GM12878 (cell line): ENCODE measurements around the gene MKX. TPM values are rescaled to one million over a fixed set of nuclear protein-coding genes. Genes with fewer than 3 reads are reported as not detected.

Experiments
- ATAC-seq: fragments of 200-7000 bp; cut with Tn5 transposase; 3 replicates; pipeline ENCODE4 v1.9.1; 2020; ENCODE audit warnings: mild to moderate bottlenecking, moderate library complexity
- BruUV-seq: library from RNA; stranded (reverse); fragments of 400-500 nt; replicated peaks from 2 replicates; lab custom pipeline; 2021; lab: Mats Ljungman, UMichigan
- CTCF ChIA-PET: fragments of 300-600 bp; sonication (Branson Sonifier 250); formaldehyde crosslinking; extraction: SDS; loops from one replicate; lab custom pipeline; 2021; ENCODE audit warnings: inconsistent platforms; lab: Yijun Ruan, JAX
- POLR2A ChIA-PET: fragments of 350-600 bp; formaldehyde crosslinking; extraction: SDS; loops from one replicate; lab custom pipeline; 2021; ENCODE audit warnings: inconsistent platforms; lab: Charles Lee
- RAD21 ChIA-PET: fragments of 300-600 bp; sonication (Branson Sonifier 250); formaldehyde crosslinking; loops from one replicate; lab custom pipeline; 2023; ENCODE audit warnings: antibody characterized with exemption; ENCODE audit not compliant: unreplicated experiment; lab: Charles Lee
- SMC1A ChIA-PET: fragments of 300-600 bp; sonication (Branson Sonifier 250); formaldehyde crosslinking; loops from one replicate; lab custom pipeline; 2023; ENCODE audit not compliant: unreplicated experiment, uncharacterized antibody; lab: Charles Lee
- DNase-seq: peaks from one replicate; pipeline ENCODE4 v3.0.0-alpha.2; 2011; ENCODE audit warnings: low read depth, low spot score
- FAIRE-seq: peaks from 3 replicates; lab custom pipeline; 2011; peaks lifted over from hg19 to GRCh38; lab: Jason Lieb, UNC
- H2AFZ ChIP-seq: 2 replicates; pipeline ENCODE4 v1.6.0; 2011; ENCODE audit warnings: low read depth, low read length, control low read depth; ENCODE audit not compliant: control insufficient read depth
- H3K27ac ChIP-seq: 2 replicates; pipeline ENCODE4 v1.5.1; 2011; ENCODE audit warnings: control low read depth; ENCODE audit not compliant: control insufficient read depth, insufficient read depth
- H3K27me3 ChIP-seq, 2 experiments: replicated peaks in 1 of 2; 2 replicates each; pipeline versions ENCODE4 v1.6.0 to v1.6.1; 2011; ENCODE audit warnings: low read length in 1 of 2; ENCODE audit not compliant: control insufficient read depth in 2 of 2, insufficient read depth in 2 of 2
- H3K36me3 ChIP-seq, 2 experiments: 2 replicates each; pipeline ENCODE4 v1.5.1; 2011; ENCODE audit warnings: low read length in 1 of 2; ENCODE audit not compliant: control insufficient read depth in 2 of 2, insufficient read depth in 2 of 2
- H3K4me1 ChIP-seq: 2 replicates; pipeline ENCODE4 v1.6.1; 2011; ENCODE audit warnings: mild to moderate bottlenecking, low read length, moderate library complexity, mixed read lengths; ENCODE audit not compliant: control insufficient read depth, insufficient read depth
- H3K4me2 ChIP-seq: 2 replicates; pipeline ENCODE4 v1.6.0; 2011; ENCODE audit warnings: control low read depth; ENCODE audit not compliant: control insufficient read depth, insufficient read depth
- H3K4me3 ChIP-seq: fragments of 200-600 bp; sonication (generic); 2 replicates; pipeline ENCODE4 v1.5.1; 2016
- H3K79me2 ChIP-seq: 2 replicates; pipeline ENCODE4 v1.6.0; 2011; ENCODE audit warnings: low read length; ENCODE audit not compliant: control insufficient read depth, insufficient read depth
- H3K9ac ChIP-seq: 2 replicates; pipeline ENCODE4 v1.8.0; 2011; ENCODE audit warnings: low read length, control low read depth, mixed read lengths; ENCODE audit not compliant: control insufficient read depth, insufficient read depth
- H3K9me3 ChIP-seq: replicated peaks from 3 replicates; pipeline ENCODE4 v1.5.1; 2011; ENCODE audit warnings: mild to moderate bottlenecking, low read length; ENCODE audit not compliant: control insufficient read depth, insufficient read depth
- H4K20me1 ChIP-seq: 2 replicates; pipeline ENCODE4 v1.6.0; 2011; ENCODE audit not compliant: control insufficient read depth, insufficient read depth
- BACH1 ChIP-seq: fragments of 450-650 bp; IDR thresholded peaks from 2 replicates; pipeline ENCODE4 v1.6.1; 2017; ENCODE audit warnings: mild to moderate bottlenecking, borderline replicate concordance
- CBX3 ChIP-seq: fragments of 200-600 bp; sonication (generic); IDR thresholded peaks from 2 replicates; pipeline ENCODE4 v1.6.1; 2016; ENCODE audit warnings: low read depth, borderline replicate concordance
- CBX5 ChIP-seq: sonication (generic); IDR thresholded peaks from 2 replicates; pipeline ENCODE4 v1.6.1; 2016; ENCODE audit warnings: low read depth, moderate library complexity, mild to moderate bottlenecking, inconsistent platforms
- CREM ChIP-seq: IDR thresholded peaks from 2 replicates; pipeline ENCODE4 v1.6.1; 2014; ENCODE audit warnings: antibody characterized with exemption, low read depth
- ETV6 ChIP-seq, 2 experiments: fragments of 450-650 bp in 1 of 2; IDR thresholded peaks in 1 of 2; conservative IDR thresholded peaks in 1 of 2; 2 replicates each; pipeline ENCODE4 v1.6.1; 2014; ENCODE audit warnings: antibody characterized with exemption in 1 of 2, borderline replicate concordance in 1 of 2, low read depth in 1 of 2, mild to moderate bottlenecking in 1 of 2, moderate library complexity in 1 of 2
- NFXL1 ChIP-seq: fragments of 450-650 bp; IDR thresholded peaks from 2 replicates; pipeline ENCODE4 v1.6.1; 2017; ENCODE audit warnings: antibody characterized with exemption, mild to moderate bottlenecking, borderline replicate concordance
- PAX8 ChIP-seq: fragments of 450-650 bp; IDR thresholded peaks from 2 replicates; pipeline ENCODE4 v1.6.1; 2017; ENCODE audit warnings: mild to moderate bottlenecking, moderate library complexity
- RAD51 ChIP-seq: fragments of 450-650 bp; IDR thresholded peaks from 2 replicates; pipeline ENCODE4 v1.6.1; 2016; ENCODE audit warnings: moderate library complexity, mild to moderate bottlenecking, inconsistent platforms
- TCF3 ChIP-seq: IDR thresholded peaks from 2 replicates; pipeline ENCODE4 v1.6.1; 2012; ENCODE audit warnings: low read depth, mild to moderate bottlenecking, low read length, borderline replicate concordance; ENCODE audit not compliant: insufficient read depth
- TCF7 ChIP-seq: IDR thresholded peaks from 2 replicates; pipeline ENCODE4 v1.6.1; 2014; ENCODE audit warnings: antibody characterized with exemption, borderline replicate concordance
- YY1 ChIP-seq: IDR thresholded peaks from 2 replicates; pipeline ENCODE4 v1.6.1; 2011; ENCODE audit warnings: low read depth, mild to moderate bottlenecking, low read length
- ZNF24 ChIP-seq: fragments of 450-650 bp; IDR thresholded peaks from 2 replicates; pipeline ENCODE4 v1.6.1; 2017; ENCODE audit warnings: antibody characterized with exemption, mild to moderate bottlenecking
- ZSCAN29 ChIP-seq: fragments of 450-650 bp; IDR thresholded peaks from 2 replicates; pipeline ENCODE4 v1.6.1; 2017; ENCODE audit warnings: mild to moderate bottlenecking, moderate library complexity
- WGBS: methylation state at CpG from one replicate; pipeline ENCODE4 v1.1.6; 2016; ENCODE audit warnings: low lambda C conversion rate; ENCODE audit not compliant: insufficient replicate concordance, insufficient coverage; ENCODE audit errors: missing lambda C conversion rate; 5-methylcytosine and 5-hydroxymethylcytosine counted together
- in situ Hi-C: fragments of 300-500 bp; cut with MboI; formaldehyde crosslinking; loops from 9 replicates; pipeline ENCODE4 v1.14.3; 2018; ENCODE audit warnings: mixed read lengths
- intact Hi-C: fragments of 100-400 bp; cut with micrococcal nuclease; formaldehyde crosslinking; loops from one replicate; pipeline ENCODE4 v1.14.2; 2022; ENCODE audit not compliant: unreplicated experiment
- polyA plus RNA-seq, 11 experiments: library from polyadenylated mRNA; depleted of rRNA in 4 of 11; unstranded in 6 of 11; stranded (reverse) in 5 of 11; fragments of >200 nt; fragmentation: Nextera tagmentation in 4 of 11; fragmentation: Illumina TruSeq in 1 of 11; extraction: Ambion mirVana in 4 of 11; extraction: Trizol in 1 of 11; gene quantifications; 1 replicate in 1 of 11; 2 replicates in 10 of 11; pipeline versions ENCODE4 v1.2.1 to v1.2.3, GENCODE V29; 2011 to 2016; ENCODE audit warnings: inconsistent platforms in 2 of 11, missing spikeins in 2 of 11, low read depth in 1 of 11
- total RNA-seq, 4 experiments: library from RNA; depleted of rRNA in 3 of 4; stranded (reverse); fragments of >200 nt in 3 of 4; fragmentation: Illumina TruSeq in 1 of 4; extraction: Trizol in 1 of 4; gene quantifications; 2 replicates each; pipeline versions ENCODE4 v1.2.1 to v1.2.3, GENCODE V29; 2013 to 2021
- TF ChIP-seq, protein P1 (sequence below), 3 experiments: IDR thresholded peaks in 2 of 3; conservative IDR thresholded peaks in 1 of 3; 2 replicates each; pipeline ENCODE4 v1.5.1; 2011; ENCODE audit warnings: low read depth in 3 of 3, low read length in 3 of 3, mild to moderate bottlenecking in 3 of 3, control low read depth in 2 of 3, moderate library complexity in 2 of 3, inconsistent platforms in 1 of 3, mixed read lengths in 1 of 3; ENCODE audit not compliant: control insufficient read depth in 2 of 3, insufficient read depth in 1 of 3; ENCODE audit errors: extremely low read depth in 1 of 3

The MKX gene
- total and polyA plus RNA-seq, 10 of the 15 experiments (the other 5 are each of a cell fraction or from before 2014, with no cell fraction given) = not detected

DNA sequence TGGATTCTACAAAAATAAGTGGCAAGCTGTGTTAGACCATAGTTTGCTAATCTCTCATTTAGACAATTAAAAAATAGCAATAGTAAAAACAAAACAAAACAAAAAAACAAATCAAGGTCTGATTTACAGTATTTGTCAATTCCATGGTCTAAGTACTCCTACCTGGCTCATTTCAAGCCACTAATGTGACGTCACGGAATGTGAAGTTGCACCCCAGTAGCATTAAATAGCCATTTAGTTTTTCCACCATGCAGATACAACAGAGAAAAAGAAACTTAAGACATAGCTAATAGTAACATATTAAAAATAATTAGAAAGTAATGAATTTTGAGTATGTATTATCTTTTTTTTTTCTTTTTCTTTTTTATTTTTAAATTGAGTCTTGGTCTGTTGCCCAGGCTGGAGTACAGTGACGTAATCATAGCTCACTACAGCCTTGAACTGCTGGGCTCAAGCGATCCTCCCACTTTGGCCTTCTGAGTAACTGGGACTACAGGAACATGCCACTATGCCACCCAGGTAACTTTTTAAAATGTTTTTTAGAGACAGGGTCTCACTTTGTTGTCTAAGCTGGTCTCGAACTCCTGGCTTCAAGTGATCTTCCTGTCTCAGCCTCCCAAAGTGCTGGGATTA is 101.2 kb downstream of the MKX start (continued):
- TF ChIP-seq BACH1 (no peak), CBX5 (no peak), ZNF24 (no peak)

DNA sequence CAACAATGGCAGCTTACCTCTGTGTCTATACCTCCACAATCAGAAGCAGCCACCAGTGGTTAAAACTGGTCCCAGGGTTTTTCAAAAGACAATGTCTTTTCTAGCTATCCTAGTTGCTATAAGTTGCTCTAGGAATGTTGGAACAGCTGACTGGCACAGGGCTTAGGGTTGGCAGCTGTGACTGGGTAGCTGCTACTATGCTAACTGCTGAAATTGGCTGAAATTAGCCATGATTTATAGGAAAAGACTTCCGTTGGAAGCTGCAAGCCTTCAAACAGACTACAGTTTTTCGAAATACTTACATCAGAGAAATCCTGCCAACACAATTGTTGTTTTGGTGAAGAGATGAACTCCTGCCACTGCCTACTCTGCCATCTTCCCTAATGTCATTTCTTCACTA is 102.3 kb downstream of the MKX start:
- no peak overlapping the region for H3K4me2 ChIP-seq
- no peak overlapping the region for H3K4me3 ChIP-seq
- H3K79me2 ChIP-seq = no peaks in the 10 kb centered on the region
- H3K9me3 ChIP-seq = no peaks in the 10 kb centered on the region
- H3K27ac ChIP-seq = no peak overlapping the region
- in situ Hi-C loops = no loop called here
- H4K20me1 ChIP-seq = no peaks in the 10 kb centered on the region
- no peaks in the 10 kb centered on the region for H3K27me3 ChIP-seq
- FAIRE-seq (no peak), DNase-seq (no peak), ATAC-seq (no peak)
- no peaks in the 10 kb centered on the region for H3K4me1 ChIP-seq
- 8% methylated on average over 2 of the region's 2 CpGs for WGBS
- H3K9ac ChIP-seq = no peak overlapping the region
- no peaks in the 10 kb centered on the region for H3K36me3 ChIP-seq
- BruUV-seq = no TSS peak
- intact Hi-C loops = no loop called here
- ChIA-PET POLR2A (no interaction called here), RAD21 (no interaction called here), SMC1A (interaction anchor here (1.1 kb wide), 1 partner anchor 11 kb away, joined by 6 read pairs; no protein-coding TSS in a partner anchor), CTCF (no interaction called here)
- TF ChIP-seq TCF7 = no peak
- TF ChIP-seq CREM = no peak
- TF ChIP-seq, protein P1, sequence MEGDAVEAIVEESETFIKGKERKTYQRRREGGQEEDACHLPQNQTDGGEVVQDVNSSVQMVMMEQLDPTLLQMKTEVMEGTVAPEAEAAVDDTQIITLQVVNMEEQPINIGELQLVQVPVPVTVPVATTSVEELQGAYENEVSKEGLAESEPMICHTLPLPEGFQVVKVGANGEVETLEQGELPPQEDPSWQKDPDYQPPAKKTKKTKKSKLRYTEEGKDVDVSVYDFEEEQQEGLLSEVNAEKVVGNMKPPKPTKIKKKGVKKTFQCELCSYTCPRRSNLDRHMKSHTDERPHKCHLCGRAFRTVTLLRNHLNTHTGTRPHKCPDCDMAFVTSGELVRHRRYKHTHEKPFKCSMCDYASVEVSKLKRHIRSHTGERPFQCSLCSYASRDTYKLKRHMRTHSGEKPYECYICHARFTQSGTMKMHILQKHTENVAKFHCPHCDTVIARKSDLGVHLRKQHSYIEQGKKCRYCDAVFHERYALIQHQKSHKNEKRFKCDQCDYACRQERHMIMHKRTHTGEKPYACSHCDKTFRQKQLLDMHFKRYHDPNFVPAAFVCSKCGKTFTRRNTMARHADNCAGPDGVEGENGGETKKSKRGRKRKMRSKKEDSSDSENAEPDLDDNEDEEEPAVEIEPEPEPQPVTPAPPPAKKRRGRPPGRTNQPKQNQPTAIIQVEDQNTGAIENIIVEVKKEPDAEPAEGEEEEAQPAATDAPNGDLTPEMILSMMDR (IDR thresholded peaks at IDR 0.05 in 2 of 3, conservative IDR thresholded peaks at IDR 0.05 in 1 of 3; ENCODE audit: control insufficient read depth in 2 of 3, extremely low read depth in 1 of 3, insufficient read depth in 1 of 3, low read depth in 3 of 3, low read length in 3 of 3) = no peak
- TF ChIP-seq RAD51 = no peak
- no peak for TF ChIP-seq ZSCAN29
- TF ChIP-seq ETV6 (conservative IDR thresholded peaks at IDR 0.05 in 1 of 2, IDR thresholded peaks at IDR 0.05 in 1 of 2; ENCODE audit: borderline replicate concordance in 1 of 2, low read depth in 1 of 2) = no peak
- TF ChIP-seq CBX3 = no peak
- no peak for TF ChIP-seq TCF3
- no peak for TF ChIP-seq PAX8
- TF ChIP-seq NFXL1 = no peak
- no peak for TF ChIP-seq YY1
- H2AFZ ChIP-seq = no peak overlapping the region
